ENCODE results near the gene CTNNA1. TPM values are rescaled to one million over a fixed set of nuclear protein-coding genes. Genes with fewer than 3 reads are reported as not detected.
"Not testable (repeated sequence)": the region's sequence is repeated elsewhere in the genome, so short reads cannot be mapped to it uniquely, and the experiment has no call there.

The CTNNA1 gene
- total RNA-seq, 4 donors from 2014 or later = 140 to 752 (median 389) TPM

- no peak for DNase-seq
- Histone ChIP-seq H3K4me1 (peaks cover 0 to 6% of the 10 kb centered on the region in 2 donors), H3K27ac (peak overlapping the region in 1 of 2 donors; percentile 12), H3K9me3 (no peaks in the 10 kb centered on the region), H3K36me3 (no peaks in the 10 kb centered on the region), H3K4me3 (no peak overlapping the region), H3K27me3 (no peaks in the 10 kb centered on the region)
- intact Hi-C loops (cut with DNase I; ENCODE audit: low total_unique reads) = no loop called here
- no peak for TF ChIP-seq POLR2A (IDR thresholded peaks at IDR 0.05)
Observed at GRCh38 chr5:138760448-138761110, 7.4 kb downstream of the CTNNA1 start.

DNA sequence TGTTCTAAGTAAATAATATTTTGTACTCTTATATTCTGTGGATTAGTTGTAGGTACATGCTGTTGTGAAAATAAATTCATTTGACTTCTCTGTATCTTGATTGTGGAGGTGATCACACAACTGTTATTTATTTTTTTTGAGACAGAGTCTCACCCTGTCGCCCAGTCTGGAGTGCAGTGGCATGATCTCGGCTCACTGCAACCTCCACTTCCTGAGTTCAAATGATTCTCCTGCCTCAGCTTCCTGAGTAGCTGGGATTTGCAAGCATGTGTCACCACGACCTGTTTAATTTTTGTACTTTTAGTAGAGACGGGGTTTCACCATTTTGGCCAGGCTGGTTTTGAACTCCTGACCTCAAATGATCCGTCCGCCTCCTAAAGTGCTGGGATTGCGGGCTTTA lies 7.9 kb downstream of the CTNNA1 start:
- H3K4me3 ChIP-seq; DNase-seq; intact Hi-C loops (cut with DNase I; ENCODE audit: low total_unique reads); H3K4me1 ChIP-seq; H3K36me3 ChIP-seq; H3K27me3 ChIP-seq; H3K9me3 ChIP-seq: not testable (repeated sequence)
- H3K27ac ChIP-seq = peak overlapping the region in 1 of 2 donors; percentile 12

DNA sequence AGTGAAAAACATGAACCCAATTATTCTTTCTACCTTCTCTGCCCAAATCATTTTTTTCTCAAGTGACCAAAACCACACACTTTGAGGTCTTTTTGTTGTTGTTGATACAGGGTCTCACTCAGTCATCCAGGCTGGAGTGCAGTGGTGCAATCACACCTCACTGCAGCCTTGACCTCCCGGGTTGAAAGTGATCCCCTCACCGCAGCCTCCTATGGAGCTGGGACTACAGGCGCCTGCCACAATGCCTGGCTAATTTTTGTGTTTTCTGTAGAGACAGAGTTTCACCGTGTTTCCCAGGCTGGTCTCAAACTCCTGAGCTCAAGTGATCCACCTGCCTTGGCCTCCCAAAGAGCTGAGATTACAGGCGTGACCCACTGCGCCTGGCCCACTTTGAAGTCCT lies 8.4 kb downstream of the CTNNA1 start:
- H3K4me1 ChIP-seq; intact Hi-C loops (cut with DNase I; ENCODE audit: low total_unique reads): not testable (repeated sequence)

DNA sequence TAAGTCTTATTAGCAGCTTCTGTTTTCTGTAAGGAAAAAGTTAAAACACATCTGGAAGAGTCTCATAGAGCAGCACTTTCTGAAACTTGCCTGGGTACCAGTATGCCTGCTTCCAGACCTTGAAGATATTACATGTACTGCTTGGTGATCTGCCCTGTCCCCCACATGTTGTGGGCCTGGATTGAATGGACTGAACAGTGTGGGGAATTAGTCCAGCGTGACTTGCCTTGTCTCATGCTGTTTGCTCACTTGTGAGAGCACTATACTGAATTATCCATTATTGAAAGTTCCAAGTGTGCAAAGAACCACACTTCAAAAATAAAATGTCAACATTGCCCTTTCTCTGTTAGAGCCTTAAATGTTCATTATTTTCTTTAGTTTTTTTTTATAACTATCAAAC lies 8.9 kb downstream of the CTNNA1 start:
- intact Hi-C loops (cut with DNase I; ENCODE audit: low total_unique reads) = no loop called here
- Histone ChIP-seq H3K27me3 (no peaks in the 10 kb centered on the region), H3K36me3 (no peaks in the 10 kb centered on the region), H3K4me3 (no peak overlapping the region), H3K4me1 (no peaks in the 10 kb centered on the region), H3K27ac (no peak overlapping the region), H3K9me3 (no peaks in the 10 kb centered on the region)
- no peak for TF ChIP-seq CTCF (IDR thresholded peaks at IDR 0.05)
- TF ChIP-seq POLR2A (IDR thresholded peaks at IDR 0.05) = no peak
- DNase-seq = no peak

More for the DNA sequence above, 8.4 kb downstream of the CTNNA1 start:
- H3K36me3 ChIP-seq, H3K27ac ChIP-seq, H3K4me3 ChIP-seq, DNase-seq, H3K27me3 ChIP-seq, H3K9me3 ChIP-seq: not testable (repeated sequence)

GRCh38 chr5:138763037-138763778 lies 10.0 kb downstream of the CTNNA1 start:
- Histone ChIP-seq H3K9me3 (no peaks in the 10 kb centered on the region), H3K36me3 (no peaks in the 10 kb centered on the region), H3K4me3 (no peak overlapping the region), H3K27me3 (no peaks in the 10 kb centered on the region), H3K4me1 (no peaks in the 10 kb centered on the region), H3K27ac (no peak overlapping the region)
- TF ChIP-seq CTCF (IDR thresholded peaks at IDR 0.05) = no peak
- TF ChIP-seq POLR2A (IDR thresholded peaks at IDR 0.05) = no peak
- intact Hi-C loops (cut with DNase I; ENCODE audit: low total_unique reads) = no loop called here
- DNase-seq = no peak

GRCh38 chr5:138770291-138770690 lies 17.1 kb downstream of the CTNNA1 start:
- no peak for DNase-seq
- Histone ChIP-seq H3K27me3 (no peaks in the 10 kb centered on the region), H3K36me3 (no peaks in the 10 kb centered on the region), H3K4me1 (peaks cover 3 to 15% of the 10 kb centered on the region in 2 donors), H3K4me3 (no peak overlapping the region), H3K9me3 (no peaks in the 10 kb centered on the region), H3K27ac (no peak overlapping the region)
- intact Hi-C loops (cut with DNase I; ENCODE audit: low total_unique reads) = no loop called here
- TF ChIP-seq POLR2A (IDR thresholded peaks at IDR 0.05) (no peak), CTCF (IDR thresholded peaks at IDR 0.05) (no peak)
